Gastroesophageal sphincter (tissue), 4 donors: Measurements from ENCODE around the gene AMH. TPM values are rescaled to one million over a fixed set of nuclear protein-coding genes. Genes with fewer than 3 reads are reported as not detected.

Experiments used
- ATAC-seq: fragments of 150-250 bp; one replicate; pipeline ENCODE4 v1.9.1; 2016; ENCODE audit warnings: mild to moderate bottlenecking, moderate library complexity
- H3K27ac ChIP-seq, 4 donors: fragments of 200-600 bp; sonication (generic) in 3 of 4; 1 replicate in 3 of 4; 2 replicates in 1 of 4; pipeline ENCODE4 v1.5.1; 2016 to 2019
- H3K27me3 ChIP-seq: fragments of 200-600 bp; sonication (generic); one replicate; pipeline ENCODE4 v1.5.1; 2019
- H3K36me3 ChIP-seq, 2 donors: fragments of 200-600 bp; sonication (generic); one replicate each; pipeline ENCODE4 v1.5.1; 2019; ENCODE audit warnings: control low read depth in 1 of 2
- H3K4me1 ChIP-seq, 3 donors: fragments of 200-600 bp; sonication (generic); 1 replicate in 2 of 3; 2 replicates in 1 of 3; pipeline ENCODE4 v1.5.1; 2016 to 2019; ENCODE audit warnings: control low read depth in 2 of 3
- H3K4me3 ChIP-seq, 2 donors: fragments of 200-600 bp; sonication (generic); one replicate each; pipeline ENCODE4 v1.5.1; 2019; ENCODE audit warnings: mild to moderate bottlenecking in 1 of 2, moderate library complexity in 1 of 2
- H3K9me3 ChIP-seq, 3 donors: fragments of 200-600 bp; sonication (generic); one replicate each; pipeline ENCODE4 v1.5.1; 2017 to 2019; ENCODE audit warnings: control low read depth in 2 of 3
- EP300 ChIP-seq: sonication (generic); formaldehyde crosslinking; IDR thresholded peaks from one replicate; pipeline ENCODE4 v1.6.1; 2017; ENCODE audit warnings: antibody characterized with exemption, mild to moderate bottlenecking
- POLR2A ChIP-seq, 2 donors: fragments of 450-650 bp; IDR thresholded peaks; one replicate each; pipeline ENCODE4 v1.6.1; 2017; ENCODE audit warnings: antibody characterized with exemption in 2 of 2, mild to moderate bottlenecking in 2 of 2, moderate library complexity in 1 of 2
- POLR2AphosphoS5 ChIP-seq: sonication (generic); formaldehyde crosslinking; IDR thresholded peaks from one replicate; pipeline ENCODE4 v1.6.1; 2017; ENCODE audit warnings: antibody characterized with exemption
- WGBS, 2 donors: methylation state at CpG; one replicate each; pipeline ENCODE4 v1.1.5; 2018; ENCODE audit warnings: low coverage in 1 of 2; 5-methylcytosine and 5-hydroxymethylcytosine counted together
- total RNA-seq, 4 donors: library from RNA; depleted of rRNA; stranded (reverse); fragments of >200 nt; gene quantifications; one replicate each; pipeline ENCODE4 v1.1.0, GENCODE V29; 2016
- TF ChIP-seq, protein P1 (sequence below), 4 experiments: fragments of 200-600 bp in 2 of 4; fragments of 450-650 bp in 2 of 4; sonication (generic) in 1 of 4; IDR thresholded peaks; one replicate each; pipeline ENCODE4 v1.5.1; 2017 to 2019; ENCODE audit warnings: antibody characterized with exemption in 4 of 4, mild to moderate bottlenecking in 2 of 4, moderate library complexity in 2 of 4

Gene AMH
- total RNA-seq, 4 donors from 2014 or later: 0.23 to 1.2 (median 0.47) TPM

GRCh38 chr19:2210987-2211740 is 38.0 kb upstream of the AMH start:
- Histone ChIP-seq H3K9me3 (no peaks in the 10 kb centered on the region), H3K36me3 (peaks cover 0 to 100% of the 10 kb centered on the region in 2 donors), H3K4me1 (peaks cover 0 to 15% (median 9%) of the 10 kb centered on the region in 3 donors), H3K4me3 (no peak overlapping the region), H3K27me3 (no peaks in the 10 kb centered on the region), H3K27ac (no peak overlapping the region)
- WGBS, 2 donors: 86% methylated on average over 11 of the region's 33 CpGs; no CpG with 5 or more reads in 1 of the 2 donors
- no peak for ATAC-seq
- TF ChIP-seq EP300: no peak
- no peak for TF ChIP-seq POLR2A (IDR thresholded peaks at IDR 0.05)
- TF ChIP-seq, protein P1, sequence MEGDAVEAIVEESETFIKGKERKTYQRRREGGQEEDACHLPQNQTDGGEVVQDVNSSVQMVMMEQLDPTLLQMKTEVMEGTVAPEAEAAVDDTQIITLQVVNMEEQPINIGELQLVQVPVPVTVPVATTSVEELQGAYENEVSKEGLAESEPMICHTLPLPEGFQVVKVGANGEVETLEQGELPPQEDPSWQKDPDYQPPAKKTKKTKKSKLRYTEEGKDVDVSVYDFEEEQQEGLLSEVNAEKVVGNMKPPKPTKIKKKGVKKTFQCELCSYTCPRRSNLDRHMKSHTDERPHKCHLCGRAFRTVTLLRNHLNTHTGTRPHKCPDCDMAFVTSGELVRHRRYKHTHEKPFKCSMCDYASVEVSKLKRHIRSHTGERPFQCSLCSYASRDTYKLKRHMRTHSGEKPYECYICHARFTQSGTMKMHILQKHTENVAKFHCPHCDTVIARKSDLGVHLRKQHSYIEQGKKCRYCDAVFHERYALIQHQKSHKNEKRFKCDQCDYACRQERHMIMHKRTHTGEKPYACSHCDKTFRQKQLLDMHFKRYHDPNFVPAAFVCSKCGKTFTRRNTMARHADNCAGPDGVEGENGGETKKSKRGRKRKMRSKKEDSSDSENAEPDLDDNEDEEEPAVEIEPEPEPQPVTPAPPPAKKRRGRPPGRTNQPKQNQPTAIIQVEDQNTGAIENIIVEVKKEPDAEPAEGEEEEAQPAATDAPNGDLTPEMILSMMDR (IDR thresholded peaks at IDR 0.05): no peak
- TF ChIP-seq POLR2AphosphoS5: no peak

GRCh38 chr19:2212861-2213711 is 36.0 kb upstream of the AMH start:
- TF ChIP-seq POLR2AphosphoS5: no peak
- no peak for TF ChIP-seq POLR2A (IDR thresholded peaks at IDR 0.05)
- TF ChIP-seq EP300: no peak
- TF ChIP-seq, protein P1 (IDR thresholded peaks at IDR 0.05): no peak
- H3K36me3 ChIP-seq: peaks cover 0 to 100% of the 10 kb centered on the region in 2 donors
- H3K27me3 ChIP-seq: no peaks in the 10 kb centered on the region
- ATAC-seq: no peak
- H3K4me1 ChIP-seq: peaks cover 0 to 11% (median 5%) of the 10 kb centered on the region in 3 donors
- H3K4me3 ChIP-seq: no peak overlapping the region
- H3K27ac ChIP-seq: no peak overlapping the region
- WGBS, 2 donors: 100% methylated on average over 1 of the region's 21 CpGs
- H3K9me3 ChIP-seq: no peaks in the 10 kb centered on the region

DNA sequence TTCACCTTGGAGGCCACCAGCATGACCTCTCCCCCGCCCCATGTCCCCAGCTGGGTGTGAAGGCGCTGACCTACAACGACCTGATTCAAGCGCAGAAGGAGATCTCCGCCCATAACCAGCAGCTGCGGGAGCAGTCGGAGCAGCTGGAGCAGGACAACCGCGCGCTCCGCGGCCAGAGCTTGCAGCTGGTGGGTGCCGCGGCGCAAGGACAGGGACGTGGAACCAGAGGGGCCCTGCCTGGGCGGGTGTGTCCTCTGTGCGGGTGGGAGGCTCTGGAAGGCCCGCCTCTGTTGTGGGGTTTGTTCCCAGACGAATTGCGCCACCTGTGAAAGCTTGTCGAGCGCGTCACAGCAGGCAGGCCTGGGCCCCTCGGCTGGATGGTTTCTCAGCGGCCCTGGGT is 35.3 kb upstream of the AMH start:
- no peak for ATAC-seq
- no peaks in the 10 kb centered on the region for H3K27me3 ChIP-seq
- no peaks in the 10 kb centered on the region for H3K9me3 ChIP-seq
- no peak for TF ChIP-seq POLR2A (IDR thresholded peaks at IDR 0.05)
- H3K27ac ChIP-seq: no peak overlapping the region
- H3K4me3 ChIP-seq: no peak overlapping the region
- peaks cover 0 to 100% of the 10 kb centered on the region in 2 donors for H3K36me3 ChIP-seq
- H3K4me1 ChIP-seq: peaks cover 0 to 4% (median 0%) of the 10 kb centered on the region in 3 donors
- no CpG with 5 or more reads among the region's 26 CpGs for WGBS, 2 donors

GRCh38 chr19:2214251-2214650 is 34.9 kb upstream of the AMH start:
- Histone ChIP-seq H3K4me1 (no peaks in the 10 kb centered on the region), H3K36me3 (peaks cover 0 to 100% of the 10 kb centered on the region in 2 donors), H3K27me3 (no peaks in the 10 kb centered on the region), H3K9me3 (no peaks in the 10 kb centered on the region), H3K4me3 (no peak overlapping the region), H3K27ac (no peak overlapping the region)
- 89 to 90% methylated on average over 3 to 5 of the region's 17 CpGs for WGBS, 2 donors
- ATAC-seq: no peak
- TF ChIP-seq POLR2AphosphoS5: no peak
- no peak for TF ChIP-seq POLR2A (IDR thresholded peaks at IDR 0.05)

GRCh38 chr19:2215281-2215751 is 33.8 kb upstream of the AMH start:
- Histone ChIP-seq H3K36me3 (peaks cover 0 to 100% of the 10 kb centered on the region in 2 donors), H3K9me3 (no peaks in the 10 kb centered on the region), H3K27ac (no peak overlapping the region), H3K27me3 (no peaks in the 10 kb centered on the region), H3K4me3 (no peak overlapping the region), H3K4me1 (no peaks in the 10 kb centered on the region)
- no peak for ATAC-seq
- TF ChIP-seq EP300 (no peak), POLR2AphosphoS5 (no peak), POLR2A (IDR thresholded peaks at IDR 0.05) (no peak)
- TF ChIP-seq, protein P1 (IDR thresholded peaks at IDR 0.05): no peak
- WGBS, 2 donors: 69 to 90% methylated on average over 5 to 10 of the region's 31 CpGs
